HG03139 (cell line): ENCODE measurements around the gene LMF2.
"Not testable (repeated sequence)": the region's sequence is repeated elsewhere in the genome, so short reads cannot be mapped to it uniquely, and the experiment has no call there.

Source experiments
- ATAC-seq: cut with Tn5 transposase; IDR thresholded peaks from one replicate; pipeline ENCODE4 v1.9.1; 2021; ENCODE audit not compliant: unreplicated experiment

LMF2 gene

GRCh38 chr22:50523806-50524675 is 16.5 kb upstream of the LMF2 start:
- ATAC-seq, result no peak

- no peak for ATAC-seq
These were observed 15.9 kb upstream of the LMF2 start for GRCh38 chr22:50523458-50523805.

- no peak for ATAC-seq
These were observed 15.4 kb upstream of the LMF2 start for GRCh38 chr22:50522806-50523438.

GRCh38 chr22:50522208-50522805 is 14.8 kb upstream of the LMF2 start:
- ATAC-seq, result no peak

- ATAC-seq, result no peak
These were observed 14.2 kb upstream of the LMF2 start for GRCh38 chr22:50521710-50522109.

- no peak for ATAC-seq
These were observed 13.4 kb upstream of the LMF2 start for GRCh38 chr22:50520826-50521453.

- ATAC-seq, result not testable (repeated sequence)
These were observed 12.7 kb upstream of the LMF2 start for GRCh38 chr22:50520184-50520583.

GRCh38 chr22:50519151-50519550 is 11.6 kb upstream of the LMF2 start:
- no peak for ATAC-seq

GRCh38 chr22:50518606-50519005 is 11.1 kb upstream of the LMF2 start:
- ATAC-seq, result no peak

GRCh38 chr22:50517495-50518260 is 10.2 kb upstream of the LMF2 start:
- ATAC-seq, result no peak

GRCh38 chr22:50516891-50517290 is 9.4 kb upstream of the LMF2 start:
- no peak for ATAC-seq

GRCh38 chr22:50516068-50516467 is 8.6 kb upstream of the LMF2 start:
- ATAC-seq, result no peak

GRCh38 chr22:50513175-50513574 is 5.7 kb upstream of the LMF2 start:
- ATAC-seq, result no peak

GRCh38 chr22:50508897-50509296 is 1.4 kb upstream of the LMF2 start:
- no peak for ATAC-seq

GRCh38 chr22:50507991-50508884 is 736 bp upstream of the LMF2 start, which contains the start of gene NCAPH2:
Gene NCAPH2 (plus strand): TSS chr22:50508224. CDS start chr22:50508338, 114 bp downstream.
- ATAC-seq, result peak; percentile 52

GRCh38 chr22:50506611-50507420 is 686 bp downstream of the LMF2 start:
- no peak for ATAC-seq

- ATAC-seq, result no peak
These were observed 1.5 kb downstream of the LMF2 start for GRCh38 chr22:50505776-50506610.

- ATAC-seq, result no peak
These were observed 2.2 kb downstream of the LMF2 start for GRCh38 chr22:50505276-50505775.
